SU-DHL-6 (cell line): ENCODE data around the gene GPALPP1.

Experiments used
- H2AFZ ChIP-seq: fragments of 200-600 bp; sonication (generic); 2 replicates; pipeline ENCODE4 v1.6.1; 2014; ENCODE audit warnings: low read depth, mild to moderate bottlenecking, moderate library complexity, mixed read lengths, antibody characterized with exemption, low read length; ENCODE audit not compliant: severe bottlenecking
- H3F3A ChIP-seq: fragments of 200-600 bp; shearing (Covaris generic); 2 replicates; pipeline ENCODE4 v1.6.0; 2016; ENCODE audit warnings: antibody characterized with exemption, mild to moderate bottlenecking; ENCODE audit not compliant: insufficient read depth
- H3K27ac ChIP-seq: fragments of 200-600 bp; sonication (generic); 2 replicates; pipeline ENCODE4 v1.5.1; 2016; ENCODE audit warnings: low read depth, mild to moderate bottlenecking, low read length, moderate library complexity, mixed read lengths
- H3K27me3 ChIP-seq: fragments of 200-600 bp; sonication (generic), shearing (Covaris generic); 2 replicates; pipeline ENCODE4 v1.6.0; 2014; ENCODE audit warnings: mild to moderate bottlenecking, low read length
- H3K36me3 ChIP-seq: fragments of 200-600 bp; sonication (generic); 2 replicates; pipeline ENCODE4 v1.6.1; 2014; ENCODE audit warnings: mild to moderate bottlenecking, low read length, mixed read lengths
- H3K4me2 ChIP-seq: fragments of 300-600, 200-600 bp; shearing (Covaris generic), sonication (generic); 2 replicates; pipeline ENCODE4 v1.6.0; 2014; ENCODE audit warnings: low read length, low read depth, mild to moderate bottlenecking; ENCODE audit not compliant: poor library complexity, severe bottlenecking
- H3K4me3 ChIP-seq: fragments of 200-600 bp; sonication (generic); 2 replicates; pipeline ENCODE4 v1.5.1; 2014; ENCODE audit warnings: antibody characterized with exemption, low read length, mild to moderate bottlenecking, mixed read lengths; ENCODE audit not compliant: insufficient read depth, poor library complexity, severe bottlenecking
- H3K79me2 ChIP-seq: fragments of 200-600 bp; sonication (generic); 2 replicates; pipeline ENCODE4 v1.6.1; 2014; ENCODE audit warnings: mild to moderate bottlenecking, low read length, moderate library complexity; ENCODE audit not compliant: insufficient read depth
- H3K9ac ChIP-seq: fragments of 200-600 bp; sonication (generic); 2 replicates; pipeline ENCODE4 v1.7.0; 2014; ENCODE audit warnings: mild to moderate bottlenecking, low read length
- H3K9me2 ChIP-seq: fragments of 200-600 bp; sonication (generic); replicated peaks from 2 replicates; pipeline ENCODE4 v1.6.1; 2014; ENCODE audit warnings: low read length; ENCODE audit not compliant: insufficient read depth
- H3K9me3 ChIP-seq: fragments of 200-600 bp; sonication (generic); 2 replicates; pipeline ENCODE4 v1.6.1; 2014; ENCODE audit warnings: low read length, mixed read lengths; ENCODE audit not compliant: insufficient read depth
- H4K20me1 ChIP-seq: fragments of 200-600 bp; sonication (generic); 2 replicates; pipeline ENCODE4 v1.6.1; 2014; ENCODE audit warnings: low read depth, mild to moderate bottlenecking, antibody characterized with exemption, low read length, moderate library complexity, mixed read lengths
- EZH2phosphoT487 ChIP-seq: fragments of 200-600 bp; sonication (generic), shearing (Covaris generic); conservative IDR thresholded peaks from 2 replicates; pipeline ENCODE4 v1.6.1; 2018; ENCODE audit warnings: mild to moderate bottlenecking, antibody characterized with exemption, low read length, moderate library complexity, mixed read lengths
- TF ChIP-seq, protein P1 (sequence below): fragments of 200-600 bp; sonication (generic); IDR thresholded peaks from one replicate; pipeline ENCODE4 v1.5.1; 2017; ENCODE audit warnings: antibody characterized with exemption, mild to moderate bottlenecking, low read length, moderate library complexity; ENCODE audit not compliant: insufficient read depth, poor library complexity, severe bottlenecking

GPALPP1 gene

DNA sequence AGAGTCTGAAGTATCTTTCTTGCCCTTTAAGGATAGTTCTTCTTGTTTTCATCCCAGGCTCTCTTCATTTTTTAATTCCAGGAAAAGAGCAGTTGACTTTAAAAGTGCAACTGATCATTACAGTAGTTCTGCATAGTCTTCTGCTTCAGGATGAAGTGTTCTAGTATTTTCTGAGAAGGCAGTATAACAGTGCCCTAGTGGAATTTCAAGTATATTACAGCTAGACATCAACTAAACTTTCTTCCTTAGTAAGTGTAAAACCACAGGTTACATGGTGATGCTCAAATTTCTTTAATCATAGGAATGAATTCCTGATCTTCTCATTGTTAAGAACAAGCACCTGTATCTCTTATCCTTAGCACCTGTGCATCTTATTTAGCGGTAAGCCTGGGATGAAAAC is 11.0 kb upstream of the GPALPP1 start:
- Histone ChIP-seq H3K4me2 (no peak overlapping the region), H2AFZ (no peak overlapping the region), H3K27ac (no peak overlapping the region), H4K20me1 (no peaks in the 10 kb centered on the region), H3K9me3 (no peaks in the 10 kb centered on the region), H3K79me2 (peaks cover 4% of the 10 kb centered on the region), H3K36me3 (peaks cover 14% of the 10 kb centered on the region; the same call in 1 of the 2 replicates), H3K27me3 (no peaks in the 10 kb centered on the region), H3F3A (0 out of 2 replicates have a peak, but pooled peaks cover 7% of the 10 kb centered on the region), H3K4me3 (no peak overlapping the region), H3K9ac (no peak overlapping the region), H3K9me2 (no peaks in the 10 kb centered on the region)
- TF ChIP-seq, protein P1, sequence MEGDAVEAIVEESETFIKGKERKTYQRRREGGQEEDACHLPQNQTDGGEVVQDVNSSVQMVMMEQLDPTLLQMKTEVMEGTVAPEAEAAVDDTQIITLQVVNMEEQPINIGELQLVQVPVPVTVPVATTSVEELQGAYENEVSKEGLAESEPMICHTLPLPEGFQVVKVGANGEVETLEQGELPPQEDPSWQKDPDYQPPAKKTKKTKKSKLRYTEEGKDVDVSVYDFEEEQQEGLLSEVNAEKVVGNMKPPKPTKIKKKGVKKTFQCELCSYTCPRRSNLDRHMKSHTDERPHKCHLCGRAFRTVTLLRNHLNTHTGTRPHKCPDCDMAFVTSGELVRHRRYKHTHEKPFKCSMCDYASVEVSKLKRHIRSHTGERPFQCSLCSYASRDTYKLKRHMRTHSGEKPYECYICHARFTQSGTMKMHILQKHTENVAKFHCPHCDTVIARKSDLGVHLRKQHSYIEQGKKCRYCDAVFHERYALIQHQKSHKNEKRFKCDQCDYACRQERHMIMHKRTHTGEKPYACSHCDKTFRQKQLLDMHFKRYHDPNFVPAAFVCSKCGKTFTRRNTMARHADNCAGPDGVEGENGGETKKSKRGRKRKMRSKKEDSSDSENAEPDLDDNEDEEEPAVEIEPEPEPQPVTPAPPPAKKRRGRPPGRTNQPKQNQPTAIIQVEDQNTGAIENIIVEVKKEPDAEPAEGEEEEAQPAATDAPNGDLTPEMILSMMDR: no peak

DNA sequence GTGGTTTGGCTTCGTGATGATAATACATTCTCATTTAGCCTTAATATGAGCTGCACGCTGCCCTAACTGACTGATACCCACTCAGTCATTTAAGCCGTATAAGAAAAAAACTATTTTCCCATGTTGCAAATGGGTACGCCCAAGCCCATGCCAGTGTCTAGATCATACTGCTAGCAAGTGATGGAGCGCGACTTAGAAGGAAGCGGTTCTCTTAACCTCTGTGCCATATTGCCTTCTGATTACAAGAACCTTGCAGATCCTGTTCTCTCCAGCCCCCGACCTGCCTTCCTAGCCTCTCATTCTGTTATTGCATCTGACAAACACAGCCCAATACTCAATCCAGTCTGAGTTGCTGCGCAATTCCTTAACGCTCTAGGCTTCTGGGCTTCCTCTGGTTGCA is 603 bp downstream of the GPALPP1 start:
- 0 out of 2 replicates have a peak, but pooled peaks cover 3% of the 10 kb centered on the region for H3F3A ChIP-seq
- TF ChIP-seq EZH2phosphoT487: no peak
- TF ChIP-seq, protein P1: no peak
- no peaks in the 10 kb centered on the region for H3K9me2 ChIP-seq
- no peaks in the 10 kb centered on the region for H3K9me3 ChIP-seq
- peak overlapping the region; percentile 84 for H3K4me2 ChIP-seq
- H3K9ac ChIP-seq: peak overlapping the region; percentile 74
- no peaks in the 10 kb centered on the region for H3K36me3 ChIP-seq
- peak overlapping the region; percentile 78 for H3K4me3 ChIP-seq
- H3K79me2 ChIP-seq: peaks cover 76% of the 10 kb centered on the region
- no peaks in the 10 kb centered on the region for H4K20me1 ChIP-seq
- peak overlapping the region; percentile 86 for H2AFZ ChIP-seq
- H3K27me3 ChIP-seq: no peaks in the 10 kb centered on the region
- no peak overlapping the region for H3K27ac ChIP-seq

GRCh38 chr13:45003417-45003816 is 14.1 kb downstream of the GPALPP1 start:
- Histone ChIP-seq H3K9me3 (no peaks in the 10 kb centered on the region), H3K9ac (no peak overlapping the region), H3K27me3 (no peaks in the 10 kb centered on the region), H3K4me3 (no peak overlapping the region), H3K4me2 (no peak overlapping the region), H4K20me1 (no peaks in the 10 kb centered on the region), H3K9me2 (no peaks in the 10 kb centered on the region), H3K27ac (no peak overlapping the region), H3K36me3 (peaks cover 6% of the 10 kb centered on the region; the same call in 1 of the 2 replicates), H2AFZ (no peak overlapping the region), H3K79me2 (no peaks in the 10 kb centered on the region), H3F3A (no peaks in the 10 kb centered on the region)
- no peak for TF ChIP-seq EZH2phosphoT487
- TF ChIP-seq, protein P1: no peak
